Hematopoietic multipotent progenitor cell treated with erythropoietin and hydrocortisone succinate and interleukin-3 and kit ligand, for 8 days (in vitro differentiated cells): ENCODE data around the gene TMEM176A.

Experiments
- DNase-seq: peaks from one replicate; pipeline ENCODE4 v3.0.0-alpha.2; 2015

TMEM176A gene

DNA sequence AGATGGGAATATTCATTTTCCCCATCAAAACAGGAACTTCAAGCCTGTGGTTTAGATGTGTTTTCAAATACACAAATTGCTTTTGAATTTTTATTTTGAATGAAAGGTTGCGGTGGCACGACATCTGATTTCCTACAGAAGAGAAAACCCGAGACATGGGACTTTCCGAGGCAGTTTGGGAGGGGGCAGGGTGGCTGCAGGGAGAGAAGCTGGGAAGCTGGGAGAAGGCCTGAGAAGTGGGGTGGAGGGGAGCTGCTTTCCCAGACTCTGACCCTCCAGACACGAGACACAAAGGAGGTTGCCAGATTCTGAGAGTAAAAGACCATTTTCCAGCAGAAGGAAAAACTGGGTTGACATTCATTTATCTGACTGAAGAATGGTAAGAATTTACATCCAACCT lies 19.6 kb downstream of the TMEM176A start:
- no peak for DNase-seq

- DNase-seq: no peak
Observed at GRCh38 chr7:150820578-150821198, 20.1 kb downstream of the TMEM176A start.

DNA sequence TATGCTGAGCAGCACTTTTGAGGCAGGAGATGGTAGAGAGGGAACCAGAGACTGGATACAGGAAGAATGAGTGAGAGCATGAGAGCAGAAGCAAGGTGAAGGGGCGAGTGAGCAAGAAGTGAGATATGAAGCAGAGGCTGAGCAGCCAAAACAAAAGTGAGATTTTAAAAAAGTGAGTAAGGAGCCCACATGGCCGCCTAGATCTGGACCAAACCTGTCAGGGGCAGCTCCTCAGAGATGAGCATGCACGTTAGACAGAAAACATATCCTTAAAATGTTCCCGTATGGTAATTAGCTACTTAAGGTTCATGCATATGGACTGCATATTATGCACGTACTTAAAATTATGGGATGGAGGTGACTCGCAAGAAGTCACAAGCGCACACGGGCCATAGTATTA lies 22.5 kb downstream of the TMEM176A start:
- DNase-seq: no peak

- no peak for DNase-seq
Observed at GRCh38 chr7:150823484-150824126, 23.0 kb downstream of the TMEM176A start.

DNA sequence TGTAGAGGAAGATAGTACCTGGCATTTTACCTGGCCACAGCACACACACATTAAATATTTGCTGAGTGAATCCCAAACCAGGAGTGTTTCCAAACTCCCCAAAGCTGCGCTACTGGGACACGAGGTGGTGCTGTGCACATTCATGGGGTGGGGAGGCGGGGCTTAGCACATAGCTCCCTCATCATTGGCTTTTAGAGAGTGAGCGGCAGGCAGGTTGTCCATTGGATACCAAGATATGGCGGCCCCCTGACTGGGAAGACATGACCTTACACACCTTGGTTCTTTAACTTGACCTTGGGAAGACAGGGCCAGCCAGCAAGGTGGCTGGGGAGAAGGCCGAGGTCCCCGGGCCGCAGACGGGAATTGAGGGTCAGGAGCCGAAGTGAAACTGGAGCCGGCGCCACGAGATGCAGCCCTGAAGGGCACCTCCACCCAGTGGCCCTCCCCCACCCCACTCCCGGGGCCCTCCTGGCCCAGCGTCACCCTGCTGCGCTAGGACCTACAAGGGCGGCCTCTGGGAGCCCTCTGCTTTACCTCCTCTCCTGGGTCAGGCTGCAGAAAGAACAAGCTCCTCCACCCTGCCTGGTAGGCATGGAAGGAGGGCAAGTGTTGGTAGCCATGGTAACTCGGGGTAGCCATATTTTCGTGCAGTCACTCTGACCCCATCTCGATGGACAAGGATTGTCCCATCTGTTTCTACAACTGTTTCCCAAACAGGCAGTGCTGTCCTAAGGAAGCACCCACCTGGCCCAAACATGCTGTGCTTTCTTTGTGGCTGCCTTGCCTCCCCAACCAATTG lies 24.0 kb downstream of the TMEM176A start:
- DNase-seq: no peak

- no peak for DNase-seq
Observed at GRCh38 chr7:150826061-150826849, 25.7 kb downstream of the TMEM176A start.

DNA sequence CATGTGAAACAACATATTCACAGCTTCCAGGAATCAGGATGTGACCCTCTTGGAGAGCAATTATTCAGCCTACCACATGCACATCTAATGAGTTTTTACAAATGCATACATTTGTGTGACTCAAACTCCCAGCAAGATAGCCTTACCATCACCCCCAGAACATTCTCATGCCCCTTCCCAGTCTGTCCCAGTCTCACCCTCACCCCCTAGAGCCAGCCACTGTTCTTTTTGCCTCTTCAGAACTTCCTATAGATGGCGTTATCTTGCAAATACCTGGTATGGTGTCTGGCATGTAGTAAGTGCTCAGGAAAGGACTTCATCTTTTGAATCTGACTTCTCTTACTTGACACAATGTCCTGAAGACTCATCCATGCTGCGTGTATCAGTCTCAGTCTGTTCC lies 27.8 kb downstream of the TMEM176A start:
- no peak for DNase-seq

DNA sequence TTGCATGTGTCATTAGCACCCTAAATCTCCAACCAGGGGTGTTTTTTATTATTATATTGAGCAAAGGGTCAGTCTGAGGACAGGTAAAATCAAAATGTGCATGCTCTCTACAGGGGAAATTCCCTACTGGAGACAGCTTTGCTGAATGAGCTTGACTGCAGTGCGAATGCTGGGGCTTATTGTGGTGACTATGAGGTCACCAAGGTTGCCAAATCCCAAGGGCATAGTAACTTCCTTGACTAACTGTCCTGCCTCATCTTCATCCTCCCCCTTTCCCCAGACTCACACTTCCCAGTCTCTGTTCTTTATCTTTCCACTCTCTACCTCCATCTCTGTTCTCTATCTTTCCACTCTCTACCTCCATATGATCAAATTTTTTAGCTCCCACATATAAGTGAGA lies 28.9 kb downstream of the TMEM176A start:
- no peak for DNase-seq

DNA sequence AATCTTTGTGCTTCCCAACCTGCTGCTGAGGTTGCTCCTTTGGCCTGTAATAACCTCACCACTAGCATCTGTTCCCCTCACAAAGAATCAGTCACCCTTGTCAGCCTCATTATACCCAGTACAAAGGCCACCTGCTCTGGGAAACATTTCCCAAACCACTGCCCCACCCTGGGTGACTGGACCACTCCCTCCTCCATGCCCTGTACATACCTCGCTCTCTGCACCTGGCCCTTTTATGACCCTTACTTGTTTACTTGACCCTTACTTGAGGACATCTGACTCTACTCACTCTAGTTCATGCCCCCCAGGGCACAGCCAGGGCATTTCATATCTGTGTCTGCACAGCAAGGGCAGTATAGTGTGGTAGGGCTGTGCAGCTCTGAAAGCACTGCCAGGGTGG lies 30.4 kb downstream of the TMEM176A start:
- DNase-seq: no peak

DNA sequence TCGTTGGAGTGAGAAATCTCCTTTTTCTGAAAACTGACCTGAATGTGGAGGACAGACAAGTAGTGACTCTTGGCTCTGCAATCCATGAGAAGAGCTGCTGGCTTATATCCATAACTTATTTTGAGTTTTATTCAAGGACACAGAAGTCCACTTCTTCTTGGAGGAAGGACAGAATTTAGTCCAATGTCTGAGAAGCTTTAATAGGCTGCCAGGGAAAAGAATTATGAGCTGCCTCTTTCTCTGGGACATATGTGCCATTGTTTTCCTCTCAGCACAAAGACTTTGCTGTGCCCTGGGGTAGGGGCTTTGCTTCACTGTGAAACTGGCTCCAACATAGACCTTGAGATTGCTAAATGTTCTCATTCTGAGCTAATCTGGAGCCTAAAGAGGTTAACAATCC lies 31.3 kb downstream of the TMEM176A start:
- no peak for DNase-seq

DNA sequence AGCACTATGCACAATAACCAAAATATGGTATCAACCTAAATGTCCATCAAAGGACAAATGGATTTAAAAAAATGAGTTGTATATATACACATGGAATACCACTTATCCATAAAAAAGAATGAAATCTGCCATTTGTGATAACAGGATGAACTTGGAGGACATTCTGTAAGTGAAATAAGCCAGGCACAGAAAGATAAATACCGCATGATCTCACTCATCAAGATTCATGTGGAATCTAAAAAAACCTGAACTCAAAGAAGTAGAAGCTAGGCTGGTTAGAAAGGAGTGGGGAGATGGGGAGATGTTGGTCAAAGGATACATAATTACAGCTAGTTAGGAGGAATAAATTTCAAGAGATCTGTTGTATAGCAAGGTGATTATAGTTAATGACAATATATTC lies 34.5 kb downstream of the TMEM176A start:
- DNase-seq: no peak

GRCh38 chr7:150835702-150836280 lies 35.2 kb downstream of the TMEM176A start:
- no peak for DNase-seq

GRCh38 chr7:150838965-150839650 lies 38.5 kb downstream of the TMEM176A start:
- no peak for DNase-seq

- no peak for DNase-seq
Observed at GRCh38 chr7:150842018-150842417, 41.4 kb downstream of the TMEM176A start.

GRCh38 chr7:150842716-150843115 lies 42.1 kb downstream of the TMEM176A start:
- no peak for DNase-seq

DNA sequence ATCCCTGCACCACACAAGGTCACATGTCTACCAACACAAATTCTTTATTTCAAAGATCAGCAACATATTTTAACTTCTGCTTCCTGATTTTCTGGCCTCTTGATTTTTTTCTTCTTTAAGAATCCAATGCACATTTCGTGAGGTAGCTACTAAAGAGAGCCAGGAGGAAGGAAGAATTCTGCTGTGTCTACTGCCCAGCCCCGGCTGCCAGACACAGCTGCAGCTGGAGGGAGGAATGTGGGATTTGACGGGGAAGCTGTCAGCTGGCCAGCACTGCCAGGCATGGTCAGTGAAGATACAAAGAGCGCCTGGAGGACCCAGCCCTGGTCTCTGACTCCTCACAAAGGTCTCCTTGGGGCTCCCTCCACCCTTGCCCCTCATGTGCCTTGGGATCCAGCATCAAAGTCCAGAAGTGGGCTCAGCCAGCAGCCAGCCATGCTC lies 44.9 kb downstream of the TMEM176A start:
- no peak for DNase-seq

- DNase-seq: no peak
Observed at GRCh38 chr7:150846291-150847115, 45.9 kb downstream of the TMEM176A start.

DNA sequence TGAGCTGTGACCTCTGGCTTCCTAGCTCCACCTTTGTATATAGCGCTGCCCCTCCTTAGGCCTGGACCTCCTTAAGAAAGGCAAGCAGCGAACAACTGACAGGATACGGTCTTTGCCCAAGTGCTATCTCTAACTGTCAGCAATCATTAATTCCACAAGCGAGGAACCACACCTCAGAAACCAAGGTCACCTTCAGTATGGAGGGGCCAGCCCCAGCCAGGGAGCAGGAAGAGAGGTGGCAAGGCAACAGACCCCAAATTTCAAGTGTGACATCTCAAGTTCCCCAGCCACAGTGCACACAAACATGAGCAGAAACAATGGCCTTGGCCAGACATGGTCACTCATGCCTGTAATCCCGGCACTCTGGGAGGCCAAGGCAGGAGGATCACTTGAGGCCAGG lies 47.0 kb downstream of the TMEM176A start:
- no peak for DNase-seq

GRCh38 chr7:150848111-150848510 lies 47.5 kb downstream of the TMEM176A start:
- DNase-seq: no peak

GRCh38 chr7:150848561-150849115 lies 48.1 kb downstream of the TMEM176A start:
- DNase-seq: no peak

GRCh38 chr7:150849204-150849775 lies 48.7 kb downstream of the TMEM176A start:
- DNase-seq: no peak
